MCF 10A (cell line): ENCODE data around the gene INPP5B. TPM values are rescaled to one million over a fixed set of nuclear protein-coding genes. Genes with fewer than 3 reads are reported as not detected.

ENCODE experiments used
- BruUV-seq: library from RNA; stranded (reverse); fragments of 400-500 nt; replicated peaks from 2 replicates; lab custom pipeline; 2021; lab: Mats Ljungman, UMichigan
- CTCF ChIA-PET: fragments of 300-600 bp; sonication (Branson Sonifier 250); formaldehyde crosslinking; extraction: SDS; loops from one replicate; lab custom pipeline; 2021; ENCODE audit warnings: antibody characterized with exemption, inconsistent platforms; lab: Yijun Ruan, JAX
- POLR2A ChIA-PET: fragments of 300-600, 350-650 bp; sonication (Branson Sonifier 250); formaldehyde crosslinking; extraction: SDS; loops from one replicate; lab custom pipeline; 2020; ENCODE audit warnings: antibody characterized with exemption, inconsistent platforms; lab: Yijun Ruan, JAX
- DNase-seq: peaks from one replicate; pipeline ENCODE4 v3.0.0-alpha.2; 2018; ENCODE audit not compliant: unreplicated experiment
- H3K27ac Mint-ChIP-seq: one replicate; pipeline ENCODE4 v1.8.0; 2022; ENCODE audit warnings: mild to moderate bottlenecking, low read depth, mixed read lengths; ENCODE audit not compliant: unreplicated experiment
- H3K27me3 Mint-ChIP-seq: one replicate; pipeline ENCODE4 v1.8.0; 2022; ENCODE audit warnings: mixed read lengths; ENCODE audit not compliant: insufficient read depth, unreplicated experiment
- H3K36me3 Mint-ChIP-seq: one replicate; pipeline ENCODE4 v1.8.0; 2022; ENCODE audit warnings: mild to moderate bottlenecking, moderate library complexity, mixed read lengths; ENCODE audit not compliant: insufficient read depth, unreplicated experiment
- H3K4me1 Mint-ChIP-seq: one replicate; pipeline ENCODE4 v1.8.0; 2022; ENCODE audit warnings: mixed read lengths; ENCODE audit not compliant: insufficient read depth, unreplicated experiment
- H3K4me3 Mint-ChIP-seq: one replicate; pipeline ENCODE4 v1.8.0; 2022; ENCODE audit warnings: mild to moderate bottlenecking, moderate library complexity, mixed read lengths; ENCODE audit not compliant: unreplicated experiment
- H3K9me3 Mint-ChIP-seq: one replicate; pipeline ENCODE4 v1.8.0; 2022; ENCODE audit warnings: mixed read lengths; ENCODE audit not compliant: unreplicated experiment
- CTCF ChIP-seq: fragments of 200-600 bp; IDR thresholded peaks from one replicate; pipeline ENCODE4 v1.8.0; 2022; ENCODE audit warnings: antibody characterized with exemption, mild to moderate bottlenecking; ENCODE audit not compliant: unreplicated experiment
- intact Hi-C: fragments of 100-400 bp; cut with micrococcal nuclease; formaldehyde crosslinking; loops from 2 replicates; pipeline ENCODE4 v1.14.1; 2022
- total RNA-seq: library from RNA; stranded (reverse); gene quantifications from 2 replicates; pipeline ENCODE4 v1.2.3, GENCODE V29; 2022

Gene INPP5B
- total RNA-seq, 1 experiment from 2014 or later, result 4.7 TPM

GRCh38 chr1:37923551-37923889 is 23.3 kb downstream of the INPP5B start:
- ChIA-PET POLR2A (interaction anchor here (0.8 kb wide), 1 partner anchor 8 kb away, joined by 3 read pairs; no protein-coding TSS in a partner anchor), CTCF (no interaction called here)
- no peak for DNase-seq
- no peak for TF ChIP-seq CTCF
- Mint-ChIP-seq H3K27me3 (no peaks in the 10 kb centered on the region), H3K27ac (no peak overlapping the region), H3K9me3 (no peaks in the 10 kb centered on the region), H3K4me3 (no peak overlapping the region), H3K4me1 (no peaks in the 10 kb centered on the region), H3K36me3 (no peaks in the 10 kb centered on the region)
- no TSS peak for BruUV-seq
- intact Hi-C loops, result no loop called here

GRCh38 chr1:37922767-37923550 is 23.9 kb downstream of the INPP5B start:
- Mint-ChIP-seq H3K9me3 (no peaks in the 10 kb centered on the region), H3K4me1 (no peaks in the 10 kb centered on the region), H3K27ac (no peak overlapping the region), H3K27me3 (no peaks in the 10 kb centered on the region), H3K4me3 (no peak overlapping the region), H3K36me3 (no peaks in the 10 kb centered on the region)
- CTCF ChIA-PET, result interaction anchor here (0.6 to 0.7 kb wide), 4 partner anchors 34 to 1602 kb away, joined by 3 read pairs; no protein-coding TSS in a partner anchor
- intact Hi-C loops, result no loop called here
- BruUV-seq, result no TSS peak
- no peak for TF ChIP-seq CTCF
- no peak for DNase-seq
- POLR2A ChIA-PET, result interaction anchor here (0.8 kb wide), 1 partner anchor 9 kb away, joined by 3 read pairs; no protein-coding TSS in a partner anchor

- intact Hi-C loops, result no loop called here
- POLR2A ChIA-PET, result no interaction called here
- BruUV-seq, result no TSS peak
- no peak overlapping the region for H3K27ac Mint-ChIP-seq
- H3K36me3 Mint-ChIP-seq, result no peaks in the 10 kb centered on the region
- H3K27me3 Mint-ChIP-seq, result no peaks in the 10 kb centered on the region
- CTCF ChIA-PET, result no interaction called here
- peak; percentile 17 for TF ChIP-seq CTCF
- H3K9me3 Mint-ChIP-seq, result no peaks in the 10 kb centered on the region
- no peak overlapping the region for H3K4me3 Mint-ChIP-seq
- peak; percentile 22 for DNase-seq
- H3K4me1 Mint-ChIP-seq, result no peaks in the 10 kb centered on the region
These were observed 27.6 kb downstream of the INPP5B start for GRCh38 chr1:37919277-37919676.

GRCh38 chr1:37915476-37916093 is 31.3 kb downstream of the INPP5B start:
- CTCF ChIA-PET, result no interaction called here
- DNase-seq, result no peak
- no peak for TF ChIP-seq CTCF
- POLR2A ChIA-PET, result interaction anchor here (0.6 kb wide), 1 partner anchor 947 kb away, joined by 3 read pairs; no protein-coding TSS in a partner anchor
- intact Hi-C loops, result no loop called here
- Mint-ChIP-seq H3K36me3 (no peaks in the 10 kb centered on the region), H3K27me3 (no peaks in the 10 kb centered on the region), H3K27ac (no peak overlapping the region), H3K4me3 (no peak overlapping the region), H3K9me3 (no peaks in the 10 kb centered on the region), H3K4me1 (no peaks in the 10 kb centered on the region)
- BruUV-seq, result no TSS peak
